MCF 10A (cell line): ENCODE measurements around the gene PSME1. TPM values are rescaled to one million over a fixed set of nuclear protein-coding genes. Genes with fewer than 3 reads are reported as not detected.

ENCODE experiments used
- BruUV-seq: library from RNA; stranded (reverse); fragments of 400-500 nt; replicated peaks from 2 replicates; lab custom pipeline; 2021; lab: Mats Ljungman, UMichigan
- CTCF ChIA-PET: fragments of 300-600 bp; sonication (Branson Sonifier 250); formaldehyde crosslinking; extraction: SDS; loops from one replicate; lab custom pipeline; 2021; ENCODE audit warnings: antibody characterized with exemption, inconsistent platforms; lab: Yijun Ruan, JAX
- POLR2A ChIA-PET: fragments of 300-600, 350-650 bp; sonication (Branson Sonifier 250); formaldehyde crosslinking; extraction: SDS; loops from one replicate; lab custom pipeline; 2020; ENCODE audit warnings: antibody characterized with exemption, inconsistent platforms; lab: Yijun Ruan, JAX
- DNase-seq: peaks from one replicate; pipeline ENCODE4 v3.0.0-alpha.2; 2018; ENCODE audit not compliant: unreplicated experiment
- H3K27ac Mint-ChIP-seq: one replicate; pipeline ENCODE4 v1.8.0; 2022; ENCODE audit warnings: mild to moderate bottlenecking, low read depth, mixed read lengths; ENCODE audit not compliant: unreplicated experiment
- H3K27me3 Mint-ChIP-seq: one replicate; pipeline ENCODE4 v1.8.0; 2022; ENCODE audit warnings: mixed read lengths; ENCODE audit not compliant: insufficient read depth, unreplicated experiment
- H3K36me3 Mint-ChIP-seq: one replicate; pipeline ENCODE4 v1.8.0; 2022; ENCODE audit warnings: mild to moderate bottlenecking, moderate library complexity, mixed read lengths; ENCODE audit not compliant: insufficient read depth, unreplicated experiment
- H3K4me1 Mint-ChIP-seq: one replicate; pipeline ENCODE4 v1.8.0; 2022; ENCODE audit warnings: mixed read lengths; ENCODE audit not compliant: insufficient read depth, unreplicated experiment
- H3K4me3 Mint-ChIP-seq: one replicate; pipeline ENCODE4 v1.8.0; 2022; ENCODE audit warnings: mild to moderate bottlenecking, moderate library complexity, mixed read lengths; ENCODE audit not compliant: unreplicated experiment
- H3K9me3 Mint-ChIP-seq: one replicate; pipeline ENCODE4 v1.8.0; 2022; ENCODE audit warnings: mixed read lengths; ENCODE audit not compliant: unreplicated experiment
- intact Hi-C: fragments of 100-400 bp; cut with micrococcal nuclease; formaldehyde crosslinking; loops from 2 replicates; pipeline ENCODE4 v1.14.1; 2022
- total RNA-seq: library from RNA; stranded (reverse); gene quantifications from 2 replicates; pipeline ENCODE4 v1.2.3, GENCODE V29; 2022
- TF ChIP-seq, protein P1 (sequence below): fragments of 200-600 bp; IDR thresholded peaks from one replicate; pipeline ENCODE4 v1.8.0; 2022; ENCODE audit warnings: antibody characterized with exemption, mild to moderate bottlenecking; ENCODE audit not compliant: unreplicated experiment

PSME1 gene
- total RNA-seq, 1 experiment from 2014 or later, result 126 TPM

DNA sequence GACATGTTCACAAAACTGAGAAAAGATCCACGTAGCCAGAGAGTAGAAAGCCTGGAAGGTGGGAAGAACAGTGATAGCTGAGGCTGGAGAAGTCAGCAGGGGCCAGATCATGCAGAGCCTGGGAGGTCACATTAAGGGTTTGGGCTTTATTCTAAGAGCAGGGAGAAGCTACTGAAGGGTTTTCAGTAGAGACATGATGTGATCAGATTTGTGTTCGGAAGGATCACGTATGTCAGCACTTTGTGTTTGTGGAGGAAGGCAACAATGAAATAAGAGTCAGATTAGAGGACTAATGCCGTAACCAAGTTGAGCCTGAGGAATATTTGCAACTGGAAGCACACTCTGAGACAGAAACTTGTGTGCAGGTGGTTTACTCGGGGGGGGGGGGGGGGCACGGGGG lies 46.1 kb upstream of the PSME1 start:
- intact Hi-C loops, result loop anchor here (1.0 to 5.0 kb wide), 4 partner anchors 32 to 523 kb away; partner anchors contain the start of genes AP1G2 and IRF9
- CTCF ChIA-PET, result interaction anchor here (0.6 to 11.2 kb wide), 32 partner anchors 9 to 615 kb away, joined by 3 to 272 read pairs (median 4); partner anchors contain the start of genes DCAF11, DHRS4L2, IPO4 and IRF9
- no peak overlapping the region for H3K27ac Mint-ChIP-seq
- BruUV-seq, result no TSS peak
- H3K36me3 Mint-ChIP-seq, result peaks cover 11% of the 10 kb centered on the region
- H3K9me3 Mint-ChIP-seq, result no peaks in the 10 kb centered on the region
- TF ChIP-seq, protein P1, sequence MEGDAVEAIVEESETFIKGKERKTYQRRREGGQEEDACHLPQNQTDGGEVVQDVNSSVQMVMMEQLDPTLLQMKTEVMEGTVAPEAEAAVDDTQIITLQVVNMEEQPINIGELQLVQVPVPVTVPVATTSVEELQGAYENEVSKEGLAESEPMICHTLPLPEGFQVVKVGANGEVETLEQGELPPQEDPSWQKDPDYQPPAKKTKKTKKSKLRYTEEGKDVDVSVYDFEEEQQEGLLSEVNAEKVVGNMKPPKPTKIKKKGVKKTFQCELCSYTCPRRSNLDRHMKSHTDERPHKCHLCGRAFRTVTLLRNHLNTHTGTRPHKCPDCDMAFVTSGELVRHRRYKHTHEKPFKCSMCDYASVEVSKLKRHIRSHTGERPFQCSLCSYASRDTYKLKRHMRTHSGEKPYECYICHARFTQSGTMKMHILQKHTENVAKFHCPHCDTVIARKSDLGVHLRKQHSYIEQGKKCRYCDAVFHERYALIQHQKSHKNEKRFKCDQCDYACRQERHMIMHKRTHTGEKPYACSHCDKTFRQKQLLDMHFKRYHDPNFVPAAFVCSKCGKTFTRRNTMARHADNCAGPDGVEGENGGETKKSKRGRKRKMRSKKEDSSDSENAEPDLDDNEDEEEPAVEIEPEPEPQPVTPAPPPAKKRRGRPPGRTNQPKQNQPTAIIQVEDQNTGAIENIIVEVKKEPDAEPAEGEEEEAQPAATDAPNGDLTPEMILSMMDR, result no peak
- no peak overlapping the region for H3K4me3 Mint-ChIP-seq
- peaks cover 11% of the 10 kb centered on the region for H3K4me1 Mint-ChIP-seq
- no peak for DNase-seq
- H3K27me3 Mint-ChIP-seq, result no peaks in the 10 kb centered on the region
- POLR2A ChIA-PET, result interaction anchor here (2.2 to 6.4 kb wide), 2 partner anchors 18 to 58 kb away, joined by 7 to 90 read pairs; partner anchors contain the start of gene RNF31

DNA sequence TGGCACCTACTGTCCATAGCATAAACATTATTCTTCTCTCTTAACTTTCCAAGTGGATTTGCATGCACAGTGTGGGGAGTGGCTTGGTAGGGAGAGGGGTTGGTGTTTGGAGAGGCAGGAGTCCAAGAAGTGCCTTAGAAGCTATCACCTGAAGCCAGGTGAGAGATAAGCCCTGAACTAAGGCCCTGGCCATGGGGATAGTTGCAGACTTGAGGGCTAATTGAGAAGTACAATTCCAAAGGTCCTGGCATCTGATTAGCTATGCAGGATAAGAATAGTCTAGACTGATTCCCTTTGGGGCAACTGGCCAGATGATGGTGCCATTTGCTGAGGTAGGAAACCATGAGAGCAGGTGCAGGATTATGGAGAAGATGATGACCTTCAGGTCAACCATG lies 43.9 kb upstream of the PSME1 start:
- TF ChIP-seq, protein P1, result no peak
- BruUV-seq, result no TSS peak
- CTCF ChIA-PET, result interaction anchor here (0.7 to 11.2 kb wide), 13 partner anchors 11 to 460 kb away, joined by 3 to 272 read pairs (median 6); partner anchors contain the start of genes DCAF11 and DHRS4L2
- H3K27ac Mint-ChIP-seq, result no peak overlapping the region
- intact Hi-C loops, result loop anchor here (5.0 kb wide), 2 partner anchors 70 to 525 kb away; partner anchors contain the start of genes AP1G2 and IRF9
- H3K4me3 Mint-ChIP-seq, result no peak overlapping the region
- POLR2A ChIA-PET, result interaction anchor here (0.6 to 6.4 kb wide), 8 partner anchors 16 to 593 kb away, joined by 3 to 90 read pairs (median 4); partner anchors contain the start of genes DCAF11, LTB4R2, NRL and RNF31
- DNase-seq, result no peak
- H3K36me3 Mint-ChIP-seq, result peaks cover 16% of the 10 kb centered on the region
- H3K4me1 Mint-ChIP-seq, result peaks cover 19% of the 10 kb centered on the region
- H3K9me3 Mint-ChIP-seq, result no peaks in the 10 kb centered on the region
- H3K27me3 Mint-ChIP-seq, result no peaks in the 10 kb centered on the region

DNA sequence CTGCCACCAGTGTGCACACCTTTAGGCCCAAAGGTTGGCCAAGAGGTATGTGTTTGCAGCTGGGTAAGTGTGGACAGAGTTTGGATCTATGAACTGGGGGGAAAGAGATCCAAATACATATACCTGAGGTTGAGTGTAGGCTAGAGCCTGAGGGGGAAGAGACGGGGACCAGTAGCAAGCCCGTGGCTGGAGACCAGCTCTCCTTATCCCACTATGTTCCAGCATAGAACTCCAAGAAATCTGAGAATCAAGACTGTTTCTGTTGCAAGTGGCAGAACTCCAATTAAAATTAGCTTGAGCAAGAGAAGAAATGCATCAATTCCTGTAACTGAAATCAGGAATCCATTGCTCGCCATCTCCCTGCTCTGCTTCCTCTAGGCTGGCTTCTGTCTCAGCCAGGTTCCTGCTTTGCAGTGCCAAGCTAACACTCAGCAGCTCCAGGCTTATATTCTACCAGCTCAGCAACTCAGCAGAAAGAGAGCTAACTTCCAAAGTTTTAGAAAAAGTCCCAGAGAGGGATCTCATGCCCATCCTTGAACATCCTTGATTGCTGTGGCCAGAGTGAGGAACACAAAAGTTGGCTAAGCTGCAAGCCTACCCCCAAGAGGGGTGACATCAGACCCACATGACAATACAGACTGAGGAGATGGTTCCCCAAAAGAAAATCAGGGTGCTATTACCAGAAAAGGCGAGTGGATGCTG lies 43.3 kb upstream of the PSME1 start:
- H3K4me3 Mint-ChIP-seq, result no peak overlapping the region
- peaks cover 19% of the 10 kb centered on the region for H3K4me1 Mint-ChIP-seq
- CTCF ChIA-PET, result interaction anchor here (0.6 to 11.2 kb wide), 17 partner anchors 8 to 953 kb away, joined by 3 to 272 read pairs (median 4); partner anchors contain the start of genes DCAF11 and DHRS4L2
- intact Hi-C loops, result loop anchor here (5.0 kb wide), 2 partner anchors 70 to 525 kb away; partner anchors contain the start of genes AP1G2 and IRF9
- no TSS peak for BruUV-seq
- peak overlapping the region; percentile 59 for H3K27ac Mint-ChIP-seq
- peaks cover 14% of the 10 kb centered on the region for H3K36me3 Mint-ChIP-seq
- H3K27me3 Mint-ChIP-seq, result no peaks in the 10 kb centered on the region
- POLR2A ChIA-PET, result interaction anchor here (0.6 to 6.4 kb wide), 9 partner anchors 15 to 592 kb away, joined by 3 to 90 read pairs (median 4); partner anchors contain the start of genes DCAF11, EMC9, LTB4R2 and NRL
- H3K9me3 Mint-ChIP-seq, result no peaks in the 10 kb centered on the region
- no peak for DNase-seq
- TF ChIP-seq, protein P1, result no peak
